Esophagus squamous epithelium (tissue), 5 donors: ENCODE measurements around the gene HSPA1L. TPM values are rescaled to one million over a fixed set of nuclear protein-coding genes. Genes with fewer than 3 reads are reported as not detected.
"Not testable (repeated sequence)": the region's sequence is repeated elsewhere in the genome, so short reads cannot be mapped to it uniquely, and the experiment has no call there.

Experiments
- DNase-seq: peaks from one replicate; lab custom pipeline; 2025; lab: John Stamatoyannopoulos, UW
- H3K27ac ChIP-seq, 4 donors: fragments of 200-600 bp; sonication (generic); one replicate each; pipeline ENCODE4 v1.5.1; 2016 to 2019; ENCODE audit warnings: mild to moderate bottlenecking in 1 of 4
- H3K27me3 ChIP-seq, 4 donors: fragments of 200-600 bp; sonication (generic); 1 replicate in 3 of 4; 2 replicates in 1 of 4; pipeline versions ENCODE4 v1.5.1 to v1.6.0; 2017 to 2021; ENCODE audit warnings: antibody characterized with exemption in 1 of 4
- H3K36me3 ChIP-seq, 3 donors: fragments of 200-600 bp; sonication (generic); one replicate each; pipeline ENCODE4 v1.5.1; 2016 to 2019
- H3K4me1 ChIP-seq, 3 donors: fragments of 200-600 bp; sonication (generic); one replicate each; pipeline ENCODE4 v1.5.1; 2017 to 2019
- H3K4me3 ChIP-seq, 4 donors: fragments of 200-600 bp; sonication (generic); 1 replicate in 3 of 4; 2 replicates in 1 of 4; pipeline ENCODE4 v1.5.1; 2016 to 2019; ENCODE audit warnings: mild to moderate bottlenecking in 2 of 4, moderate library complexity in 1 of 4
- H3K9me3 ChIP-seq, 3 donors: fragments of 200-600 bp; sonication (generic); one replicate each; pipeline ENCODE4 v1.5.1; 2016 to 2019
- CTCF ChIP-seq, 6 experiments: fragments of 450-650 bp in 4 of 6; fragments of 200-600 bp in 2 of 6; sonication (generic) in 2 of 6; IDR thresholded peaks; one replicate each; pipeline ENCODE4 v1.5.1; 2016 to 2019; ENCODE audit warnings: antibody characterized with exemption in 6 of 6, mild to moderate bottlenecking in 4 of 6, moderate library complexity in 4 of 6
- POLR2A ChIP-seq, 4 donors: fragments of 450-650 bp; IDR thresholded peaks; one replicate each; pipeline ENCODE4 v1.6.1; 2017; ENCODE audit warnings: antibody characterized with exemption in 4 of 4, mild to moderate bottlenecking in 4 of 4, moderate library complexity in 3 of 4
- WGBS, 2 donors: methylation state at CpG; one replicate each; pipeline ENCODE4 v1.1.5; 2018; 5-methylcytosine and 5-hydroxymethylcytosine counted together
- intact Hi-C: fragments of 100-400 bp; cut with DNase I; formaldehyde crosslinking; loops from one replicate; pipeline ENCODE4 v1.15.0; 2022
- total RNA-seq, 4 donors: library from RNA; depleted of rRNA; stranded (reverse); fragments of >200 nt; gene quantifications; one replicate each; pipeline ENCODE4 v1.1.0, GENCODE V29; 2016
- donor health status: DM: yes; HTN: yes; CAD: no.

The HSPA1L gene
- total RNA-seq, 4 donors from 2014 or later, result 0.35 to 0.97 (median 0.57) TPM

- no peak for TF ChIP-seq CTCF (IDR thresholded peaks at IDR 0.05)
- TF ChIP-seq POLR2A (IDR thresholded peaks at IDR 0.05), result no peak
- DNase-seq, result no peak
These were observed 29.4 kb upstream of the HSPA1L start for GRCh38 chr6:31844507-31844906.

GRCh38 chr6:31842053-31842452 lies 27.0 kb upstream of the HSPA1L start:
- H3K4me3 ChIP-seq, result no peak overlapping the region
- H3K4me1 ChIP-seq, result peaks cover 13 to 21% (median 16%) of the 10 kb centered on the region in 3 donors
- TF ChIP-seq CTCF (IDR thresholded peaks at IDR 0.05) (no peak), POLR2A (IDR thresholded peaks at IDR 0.05) (no peak)
- peak overlapping the region in 2 of 4 donors; percentile 25 to 29 for H3K27ac ChIP-seq
- H3K36me3 ChIP-seq, result peaks cover 11 to 46% (median 34%) of the 10 kb centered on the region in 3 donors
- H3K9me3 ChIP-seq, result no peaks in the 10 kb centered on the region
- no peak for DNase-seq
- no peaks in the 10 kb centered on the region for H3K27me3 ChIP-seq
- WGBS, 2 donors, result 54 to 66% methylated on average over 7 to 9 of the region's 9 CpGs
- intact Hi-C loops, result no loop called here

More at GRCh38 chr6:31844507-31844906, 29.4 kb upstream of the HSPA1L start:
- Histone ChIP-seq H3K36me3 (peaks cover 9 to 21% (median 16%) of the 10 kb centered on the region in 3 donors), H3K27me3 (no peaks in the 10 kb centered on the region), H3K4me3 (no peak overlapping the region), H3K4me1 (no peaks in the 10 kb centered on the region), H3K9me3 (no peaks in the 10 kb centered on the region), H3K27ac (no peak overlapping the region)
- intact Hi-C loops, result no loop called here
- WGBS, 2 donors, result 94 to 96% methylated on average over 2 to 3 of the region's 3 CpGs

- intact Hi-C loops, result loop anchor here (10.0 kb wide), 2 partner anchors 105 to 155 kb away; partner anchors contain the start of genes CLIC1 and LY6G5C
These were observed 24.7 kb upstream of the HSPA1L start for GRCh38 chr6:31839779-31840126.

GRCh38 chr6:31838968-31839367 lies 23.9 kb upstream of the HSPA1L start:
- peaks cover 11 to 53% (median 35%) of the 10 kb centered on the region in 3 donors for H3K36me3 ChIP-seq
- WGBS, 2 donors, result 96% methylated on average over 3 of the region's 3 CpGs
- H3K4me3 ChIP-seq, result no peak overlapping the region
- no peak overlapping the region for H3K27ac ChIP-seq
- no peaks in the 10 kb centered on the region for H3K9me3 ChIP-seq
- no peak for TF ChIP-seq CTCF (IDR thresholded peaks at IDR 0.05)
- TF ChIP-seq POLR2A (IDR thresholded peaks at IDR 0.05), result no peak
- no peak for DNase-seq
- peaks cover 16 to 44% (median 31%) of the 10 kb centered on the region in 3 donors for H3K4me1 ChIP-seq
- no peaks in the 10 kb centered on the region for H3K27me3 ChIP-seq
- intact Hi-C loops, result loop anchor here (10.0 kb wide), 2 partner anchors 104 to 154 kb away; partner anchors contain the start of genes CLIC1 and LY6G5C

More at GRCh38 chr6:31839779-31840126, 24.7 kb upstream of the HSPA1L start:
- H3K27ac ChIP-seq, DNase-seq, H3K4me3 ChIP-seq, H3K9me3 ChIP-seq, H3K27me3 ChIP-seq: not testable (repeated sequence)
- WGBS, 2 donors, result 83 to 85% methylated on average over 8 of the region's 8 CpGs
- peaks cover 11 to 53% (median 35%) of the 10 kb centered on the region in 3 donors for H3K36me3 ChIP-seq
- H3K4me1 ChIP-seq, result peaks cover 16 to 41% (median 31%) of the 10 kb centered on the region in 3 donors

GRCh38 chr6:31838114-31838553 lies 23.1 kb upstream of the HSPA1L start:
- Histone ChIP-seq H3K4me3 (peak overlapping the region in 1 of 4 donors; percentile 90), H3K36me3 (peaks cover 11 to 53% (median 35%) of the 10 kb centered on the region in 3 donors), H3K27ac (peak overlapping the region in 2 of 4 donors; percentile 97 to 98), H3K4me1 (peaks cover 16 to 52% (median 38%) of the 10 kb centered on the region in 3 donors)
- H3K27me3 ChIP-seq, H3K9me3 ChIP-seq, DNase-seq: not testable (repeated sequence)
- 72 to 82% methylated on average over 7 to 9 of the region's 9 CpGs for WGBS, 2 donors
- intact Hi-C loops, result loop anchor here (10.0 kb wide), 2 partner anchors 103 to 153 kb away; partner anchors contain the start of genes CLIC1 and LY6G5C

- Histone ChIP-seq H3K4me3 (peak overlapping the region in 3 of 4 donors; percentile 81 to 90 (median 90)), H3K36me3 (peaks cover 11 to 53% (median 35%) of the 10 kb centered on the region in 3 donors), H3K4me1 (peaks cover 16 to 58% (median 38%) of the 10 kb centered on the region in 3 donors), H3K9me3 (no peaks in the 10 kb centered on the region), H3K27ac (peak overlapping the region; percentile 69 to 98 (median 94)), H3K27me3 (no peaks in the 10 kb centered on the region)
- DNase-seq, result no peak
- 10 to 18% methylated on average over 1 of the region's 1 CpG for WGBS, 2 donors
- intact Hi-C loops, result loop anchor here (10.0 kb wide), 2 partner anchors 103 to 153 kb away; partner anchors contain the start of genes CLIC1 and LY6G5C
- TF ChIP-seq POLR2A (IDR thresholded peaks at IDR 0.05), result no peak
- no peak for TF ChIP-seq CTCF (IDR thresholded peaks at IDR 0.05)
These were observed 22.5 kb upstream of the HSPA1L start for GRCh38 chr6:31837369-31838113.
